ENCODE data around the gene NANOS3.

Gene NANOS3

DNA sequence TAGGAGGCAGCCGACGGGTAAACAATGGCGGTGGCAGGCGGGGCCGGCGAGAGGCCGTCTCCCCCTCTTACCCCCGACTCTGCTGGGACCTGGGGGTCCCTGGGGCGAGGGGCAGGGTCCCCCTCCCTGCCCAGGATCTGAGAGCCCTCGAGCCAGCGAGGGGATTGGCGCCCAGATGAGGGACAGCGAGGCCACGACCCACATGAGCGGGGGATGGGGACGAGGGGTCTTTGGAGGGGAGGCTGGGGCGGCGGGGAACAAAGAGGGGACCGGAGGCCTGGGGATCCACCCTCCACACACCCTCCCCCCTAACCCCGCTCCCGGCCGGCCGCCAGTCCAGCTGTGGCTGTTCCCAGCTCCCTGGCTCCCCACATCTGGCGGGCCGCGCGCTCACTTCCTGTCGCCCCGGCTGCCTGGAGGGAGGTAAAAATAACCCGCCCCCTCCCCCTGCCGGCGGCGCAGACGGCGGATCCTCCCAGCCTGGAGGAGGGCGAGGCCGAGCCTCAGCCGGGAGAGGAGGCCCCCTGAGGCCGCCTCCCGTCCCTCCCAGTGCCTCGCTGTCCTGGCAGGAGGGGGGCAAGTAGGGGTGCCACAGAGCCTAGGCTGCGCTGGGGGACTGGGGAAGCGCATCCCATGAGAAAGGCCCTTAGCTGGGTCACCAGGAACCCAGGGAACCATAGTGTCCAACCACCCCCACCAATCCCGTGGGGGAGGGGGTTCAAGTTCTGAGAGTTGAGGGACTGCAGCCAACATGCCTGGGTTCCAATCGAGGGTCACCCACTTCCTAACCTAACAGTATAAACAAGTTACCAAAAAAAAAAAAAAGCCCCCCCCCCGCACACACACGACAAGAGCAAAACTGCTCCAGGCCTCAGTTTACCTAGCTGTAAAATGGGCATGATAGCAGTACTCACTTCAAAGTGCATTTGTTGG, 29.3 kb upstream of the NANOS3 start:
- H3K27ac ChIP-seq (replicated peaks) = peak overlapping the region; percentile 100

DNA sequence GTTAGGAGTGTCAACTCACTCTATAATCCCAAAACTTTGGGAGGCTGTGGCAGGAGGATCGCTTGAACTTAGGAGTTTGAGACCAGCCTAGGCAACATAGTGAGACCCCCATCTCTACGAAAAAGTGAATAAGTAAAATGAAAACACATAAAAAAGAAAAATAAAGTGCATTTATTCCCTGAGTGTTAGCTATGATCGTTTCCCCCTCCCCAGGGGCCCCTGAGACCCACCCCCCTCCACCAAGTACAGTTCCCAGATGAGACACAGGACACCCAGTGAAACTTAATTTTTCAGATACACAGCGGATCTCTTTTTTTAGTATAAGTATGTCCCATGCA, 28.6 kb upstream of the NANOS3 start:
- Histone ChIP-seq H3K27ac (replicated peaks) (peak overlapping the region; percentile 100), H3K4me3 (replicated peaks; ENCODE audit: insufficient read depth, low read length) (no peak overlapping the region), H3K27me3 (ENCODE audit: insufficient read depth, poor library complexity, severe bottlenecking) (no peaks in the 10 kb centered on the region)
- no peak for DNase-seq (ENCODE audit: low read depth in 1 of 2, low spot score in 1 of 2)
- TF ChIP-seq GABPA (IDR thresholded peaks at IDR 0.05; ENCODE audit: low read depth) = no peak
- no peak for TF ChIP-seq POLR2AphosphoS5 (IDR thresholded peaks at IDR 0.05; ENCODE audit: low read depth)
- TF ChIP-seq SPI1 (IDR thresholded peaks at IDR 0.05; ENCODE audit: borderline replicate concordance, low read depth) = no peak
- TF ChIP-seq, protein P1, sequence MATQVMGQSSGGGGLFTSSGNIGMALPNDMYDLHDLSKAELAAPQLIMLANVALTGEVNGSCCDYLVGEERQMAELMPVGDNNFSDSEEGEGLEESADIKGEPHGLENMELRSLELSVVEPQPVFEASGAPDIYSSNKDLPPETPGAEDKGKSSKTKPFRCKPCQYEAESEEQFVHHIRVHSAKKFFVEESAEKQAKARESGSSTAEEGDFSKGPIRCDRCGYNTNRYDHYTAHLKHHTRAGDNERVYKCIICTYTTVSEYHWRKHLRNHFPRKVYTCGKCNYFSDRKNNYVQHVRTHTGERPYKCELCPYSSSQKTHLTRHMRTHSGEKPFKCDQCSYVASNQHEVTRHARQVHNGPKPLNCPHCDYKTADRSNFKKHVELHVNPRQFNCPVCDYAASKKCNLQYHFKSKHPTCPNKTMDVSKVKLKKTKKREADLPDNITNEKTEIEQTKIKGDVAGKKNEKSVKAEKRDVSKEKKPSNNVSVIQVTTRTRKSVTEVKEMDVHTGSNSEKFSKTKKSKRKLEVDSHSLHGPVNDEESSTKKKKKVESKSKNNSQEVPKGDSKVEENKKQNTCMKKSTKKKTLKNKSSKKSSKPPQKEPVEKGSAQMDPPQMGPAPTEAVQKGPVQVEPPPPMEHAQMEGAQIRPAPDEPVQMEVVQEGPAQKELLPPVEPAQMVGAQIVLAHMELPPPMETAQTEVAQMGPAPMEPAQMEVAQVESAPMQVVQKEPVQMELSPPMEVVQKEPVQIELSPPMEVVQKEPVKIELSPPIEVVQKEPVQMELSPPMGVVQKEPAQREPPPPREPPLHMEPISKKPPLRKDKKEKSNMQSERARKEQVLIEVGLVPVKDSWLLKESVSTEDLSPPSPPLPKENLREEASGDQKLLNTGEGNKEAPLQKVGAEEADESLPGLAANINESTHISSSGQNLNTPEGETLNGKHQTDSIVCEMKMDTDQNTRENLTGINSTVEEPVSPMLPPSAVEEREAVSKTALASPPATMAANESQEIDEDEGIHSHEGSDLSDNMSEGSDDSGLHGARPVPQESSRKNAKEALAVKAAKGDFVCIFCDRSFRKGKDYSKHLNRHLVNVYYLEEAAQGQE (IDR thresholded peaks at IDR 0.05; ENCODE audit: insufficient replicate concordance, low read depth) = no peak
- TF ChIP-seq CTCF (IDR thresholded peaks at IDR 0.05; ENCODE audit: insufficient read depth, low read length) = no peak

More for the DNA sequence above, 29.3 kb upstream of the NANOS3 start:
- DNase-seq (ENCODE audit: low read depth in 1 of 2, low spot score in 1 of 2) = peak; percentile 88 to 89
- TF ChIP-seq GABPA (IDR thresholded peaks at IDR 0.05; ENCODE audit: low read depth) = peak; percentile 33; the same call in 1 of the 2 replicates
- TF ChIP-seq POLR2AphosphoS5 (IDR thresholded peaks at IDR 0.05; ENCODE audit: low read depth) = peak; percentile 89
- TF ChIP-seq CTCF (IDR thresholded peaks at IDR 0.05; ENCODE audit: insufficient read depth, low read length) = no peak
- peak; percentile 55; the same call in 1 of the 2 replicates for TF ChIP-seq SPI1 (IDR thresholded peaks at IDR 0.05; ENCODE audit: borderline replicate concordance, low read depth)
- TF ChIP-seq, protein P1 (IDR thresholded peaks at IDR 0.05; ENCODE audit: insufficient replicate concordance, low read depth) = peak; percentile 3
- Histone ChIP-seq H3K4me3 (replicated peaks; ENCODE audit: insufficient read depth, low read length) (peak overlapping the region; percentile 31), H3K27me3 (ENCODE audit: insufficient read depth, poor library complexity, severe bottlenecking) (no peaks in the 10 kb centered on the region)

- DNase-seq (ENCODE audit: low read depth in 1 of 2, low spot score in 1 of 2) = no peak
- Histone ChIP-seq H3K27me3 (ENCODE audit: insufficient read depth, poor library complexity, severe bottlenecking) (no peaks in the 10 kb centered on the region), H3K4me3 (replicated peaks; ENCODE audit: insufficient read depth, low read length) (no peak overlapping the region), H3K27ac (replicated peaks) (peak overlapping the region; percentile 5)
- TF ChIP-seq, protein P1 (IDR thresholded peaks at IDR 0.05; ENCODE audit: insufficient replicate concordance, low read depth) = no peak
- no peak for TF ChIP-seq POLR2AphosphoS5 (IDR thresholded peaks at IDR 0.05; ENCODE audit: low read depth)
- TF ChIP-seq CTCF (IDR thresholded peaks at IDR 0.05; ENCODE audit: insufficient read depth, low read length) = no peak
- no peak for TF ChIP-seq GABPA (IDR thresholded peaks at IDR 0.05; ENCODE audit: low read depth)
- no peak for TF ChIP-seq SPI1 (IDR thresholded peaks at IDR 0.05; ENCODE audit: borderline replicate concordance, low read depth)
Observed at GRCh38 chr19:13848798-13849676, 27.9 kb upstream of the NANOS3 start.

Data from HL-60 (cell line).